NB4 (cell line): ENCODE data around the gene TRAF5.

Source experiments
- CTCF ChIP-seq: IDR thresholded peaks from one replicate; pipeline ENCODE4 v1.5.1; 2012; ENCODE audit warnings: low read depth, low read length
- MYC ChIP-seq: IDR thresholded peaks from 2 replicates; pipeline ENCODE4 v1.6.1; 2011; ENCODE audit warnings: low read depth, low read length
- POLR2A ChIP-seq: IDR thresholded peaks from 2 replicates; pipeline ENCODE4 v1.6.1; 2011; ENCODE audit warnings: mild to moderate bottlenecking; ENCODE audit not compliant: insufficient read length; ENCODE audit errors: extremely low read depth
- TF ChIP-seq, protein P1 (sequence below): IDR thresholded peaks from 2 replicates; pipeline ENCODE4 v1.6.1; 2011; ENCODE audit warnings: low read depth, low read length

- TF ChIP-seq, protein P1, sequence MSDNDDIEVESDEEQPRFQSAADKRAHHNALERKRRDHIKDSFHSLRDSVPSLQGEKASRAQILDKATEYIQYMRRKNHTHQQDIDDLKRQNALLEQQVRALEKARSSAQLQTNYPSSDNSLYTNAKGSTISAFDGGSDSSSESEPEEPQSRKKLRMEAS: no peak
- TF ChIP-seq CTCF (no peak), POLR2A (no peak), MYC (no peak)
These were observed 45.7 kb upstream of the TRAF5 start for GRCh38 chr1:211280910-211281309.
